ENCODE measurements around the gene TMEM238L.

TMEM238L gene

GRCh38 chr17:10757067-10757466, 46.8 kb downstream of the TMEM238L start:
- Histone ChIP-seq H2AFZ (ENCODE audit: low read length) (no peak overlapping the region), H3K4me1 (ENCODE audit: insufficient read depth, low read length, poor library complexity, severe bottlenecking) (peaks cover 17% of the 10 kb centered on the region), H4K20me1 (ENCODE audit: insufficient read depth, low read length, poor library complexity, severe bottlenecking) (no peaks in the 10 kb centered on the region), H3K36me3 (ENCODE audit: insufficient read depth, low read length) (no peaks in the 10 kb centered on the region), H3K27me3 (ENCODE audit: insufficient read depth, low read length, poor library complexity, severe bottlenecking) (no peaks in the 10 kb centered on the region), H3K4me3 (ENCODE audit: low read length, poor library complexity, severe bottlenecking) (no peak overlapping the region), H3F3A (ENCODE audit: low read depth) (no peaks in the 10 kb centered on the region), H3K9me3 (ENCODE audit: insufficient read depth, low read depth, low read length) (no peaks in the 10 kb centered on the region), H3K79me2 (ENCODE audit: insufficient read depth, low read length) (no peaks in the 10 kb centered on the region), H3K4me2 (ENCODE audit: low read depth, low read length, poor library complexity, severe bottlenecking) (no peak overlapping the region), H3K9me2 (replicated peaks; ENCODE audit: low read depth, low read length) (no peaks in the 10 kb centered on the region), H3K9ac (ENCODE audit: low read depth, low read length, poor library complexity, severe bottlenecking) (no peak overlapping the region)
- TF ChIP-seq EZH2phosphoT487 (IDR thresholded peaks at IDR 0.05; ENCODE audit: borderline replicate concordance) = no peak
- no peak for TF ChIP-seq CTCF (conservative IDR thresholded peaks at IDR 0.05; ENCODE audit: low read length)

DNA sequence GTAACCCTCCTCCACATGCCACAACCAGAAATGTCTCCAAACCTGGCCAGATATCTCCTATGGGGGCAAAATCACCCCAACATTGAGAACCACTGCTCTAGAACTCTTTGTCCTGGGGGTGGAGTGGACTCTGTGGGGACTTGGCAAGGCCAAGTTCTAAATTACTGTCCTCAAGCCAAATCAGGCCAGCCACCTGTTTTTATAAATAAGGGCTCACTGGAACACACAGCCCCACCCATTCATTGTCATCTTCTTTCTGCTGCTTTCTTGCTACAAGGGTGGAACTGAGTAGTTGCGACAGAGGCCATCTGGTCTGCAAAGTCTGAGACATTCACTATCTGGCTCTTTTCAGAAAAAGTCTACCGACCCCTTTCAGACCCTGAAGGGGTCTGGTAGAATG, 47.3 kb downstream of the TMEM238L start:
- no peaks in the 10 kb centered on the region for H3K79me2 ChIP-seq (ENCODE audit: insufficient read depth, low read length)
- H3K27me3 ChIP-seq (ENCODE audit: insufficient read depth, low read length, poor library complexity, severe bottlenecking) = no peaks in the 10 kb centered on the region
- H4K20me1 ChIP-seq (ENCODE audit: insufficient read depth, low read length, poor library complexity, severe bottlenecking) = no peaks in the 10 kb centered on the region
- H2AFZ ChIP-seq (ENCODE audit: low read length) = no peak overlapping the region
- no peak overlapping the region for H3K9ac ChIP-seq (ENCODE audit: low read depth, low read length, poor library complexity, severe bottlenecking)
- H3K4me3 ChIP-seq (ENCODE audit: low read length, poor library complexity, severe bottlenecking) = no peak overlapping the region
- no peaks in the 10 kb centered on the region for H3K9me2 ChIP-seq (replicated peaks; ENCODE audit: low read depth, low read length)
- no peaks in the 10 kb centered on the region for H3F3A ChIP-seq (ENCODE audit: low read depth)
- H3K9me3 ChIP-seq (ENCODE audit: insufficient read depth, low read depth, low read length) = no peaks in the 10 kb centered on the region
- no peaks in the 10 kb centered on the region for H3K36me3 ChIP-seq (ENCODE audit: insufficient read depth, low read length)
- H3K4me1 ChIP-seq (ENCODE audit: insufficient read depth, low read length, poor library complexity, severe bottlenecking) = peaks cover 17% of the 10 kb centered on the region
- TF ChIP-seq CTCF (conservative IDR thresholded peaks at IDR 0.05; ENCODE audit: low read length) = no peak
- TF ChIP-seq EZH2phosphoT487 (IDR thresholded peaks at IDR 0.05; ENCODE audit: borderline replicate concordance) = no peak
- no peak overlapping the region for H3K4me2 ChIP-seq (ENCODE audit: low read depth, low read length, poor library complexity, severe bottlenecking)

DNA sequence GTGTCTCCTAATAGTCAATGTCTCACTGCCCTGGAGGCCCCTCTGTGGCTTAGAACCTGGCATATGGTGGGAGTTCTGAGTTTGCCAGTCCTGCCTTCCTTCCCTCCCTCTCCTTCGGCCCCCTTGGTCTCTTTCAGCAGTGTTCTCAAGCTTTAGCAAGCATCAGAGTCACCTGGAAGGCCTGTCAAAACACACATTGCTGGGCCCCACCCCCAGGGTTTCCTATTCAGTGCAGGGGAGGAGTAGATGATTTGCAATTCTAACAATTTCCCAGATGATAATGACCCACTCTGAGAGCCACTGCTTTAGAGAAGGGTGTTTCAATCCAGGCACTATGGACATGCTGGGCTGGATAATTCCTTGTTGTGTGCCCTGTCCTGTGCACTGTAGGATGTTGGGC, 47.7 kb downstream of the TMEM238L start:
- no peak overlapping the region for H3K4me2 ChIP-seq (ENCODE audit: low read depth, low read length, poor library complexity, severe bottlenecking)
- TF ChIP-seq EZH2phosphoT487 (IDR thresholded peaks at IDR 0.05; ENCODE audit: borderline replicate concordance) (no peak), CTCF (conservative IDR thresholded peaks at IDR 0.05; ENCODE audit: low read length) (no peak)
- no peaks in the 10 kb centered on the region for H3K9me3 ChIP-seq (ENCODE audit: insufficient read depth, low read depth, low read length)
- no peaks in the 10 kb centered on the region for H3K9me2 ChIP-seq (replicated peaks; ENCODE audit: low read depth, low read length)
- no peaks in the 10 kb centered on the region for H3K36me3 ChIP-seq (ENCODE audit: insufficient read depth, low read length)
- H3K4me1 ChIP-seq (ENCODE audit: insufficient read depth, low read length, poor library complexity, severe bottlenecking) = peaks cover 17% of the 10 kb centered on the region
- H3K4me3 ChIP-seq (ENCODE audit: low read length, poor library complexity, severe bottlenecking) = no peak overlapping the region
- no peak overlapping the region for H3K9ac ChIP-seq (ENCODE audit: low read depth, low read length, poor library complexity, severe bottlenecking)
- H4K20me1 ChIP-seq (ENCODE audit: insufficient read depth, low read length, poor library complexity, severe bottlenecking) = no peaks in the 10 kb centered on the region
- no peaks in the 10 kb centered on the region for H3F3A ChIP-seq (ENCODE audit: low read depth)
- no peaks in the 10 kb centered on the region for H3K79me2 ChIP-seq (ENCODE audit: insufficient read depth, low read length)
- no peaks in the 10 kb centered on the region for H3K27me3 ChIP-seq (ENCODE audit: insufficient read depth, low read length, poor library complexity, severe bottlenecking)
- peak overlapping the region; percentile 73; the same call in 1 of the 2 replicates for H2AFZ ChIP-seq (ENCODE audit: low read length)
